IMR-90 (cell line): Measurements from ENCODE around the gene KMT5C. TPM values are rescaled to one million over a fixed set of nuclear protein-coding genes. Genes with fewer than 3 reads are reported as not detected.
A peak's percentile ranks its signal among the peaks of the same experiment; 100 is the strongest.

Experiments
- ATAC-seq: fragments of 200-7000 bp; cut with Tn5 transposase; 2 replicates; pipeline ENCODE4 v1.9.1; 2020; ENCODE audit warnings: low read depth, mild to moderate bottlenecking, moderate library complexity
- BruUV-seq: library from RNA; stranded (reverse); fragments of 400-500 nt; replicated peaks from 2 replicates; lab custom pipeline; 2021; lab: Mats Ljungman, UMichigan
- CTCF ChIA-PET: fragments of 300-600 bp; formaldehyde crosslinking; extraction: SDS; loops from one replicate; lab custom pipeline; 2021; ENCODE audit warnings: antibody characterized with exemption; lab: Yijun Ruan, JAX
- POLR2A ChIA-PET: fragments of 300-600 bp; sonication (Branson Sonifier 250); formaldehyde crosslinking; loops from one replicate; lab custom pipeline; 2022; ENCODE audit warnings: antibody characterized with exemption; ENCODE audit not compliant: unreplicated experiment; lab: Charles Lee
- DNase-seq: peaks from one replicate; pipeline ENCODE4 v3.0.0; 2013
- H2AFZ ChIP-seq: replicated peaks from 2 replicates; pipeline ENCODE3; 2013; ENCODE audit warnings: low read length, mild to moderate bottlenecking; ENCODE audit not compliant: poor library complexity
- H2AK5ac ChIP-seq: 2 replicates; pipeline ENCODE4 v1.6.1; 2013; ENCODE audit warnings: low read depth, low read length, inconsistent platforms
- H2AK9ac ChIP-seq: replicated peaks from 2 replicates; pipeline ENCODE3; 2013; ENCODE audit warnings: mild to moderate bottlenecking, low read depth, low read length, moderate library complexity; ENCODE audit not compliant: poor library complexity
- H2BK120ac ChIP-seq: 2 replicates; pipeline ENCODE4 v1.6.1; 2013; ENCODE audit warnings: low read depth, low read length, inconsistent platforms
- H2BK15ac ChIP-seq: 3 replicates; pipeline ENCODE4 v1.6.1; 2013; ENCODE audit warnings: low read depth, low read length, inconsistent platforms
- H2BK20ac ChIP-seq: 2 replicates; pipeline ENCODE4 v1.6.1; 2013; ENCODE audit warnings: low read depth, mild to moderate bottlenecking, inconsistent platforms, low read length, moderate library complexity
- H2BK5ac ChIP-seq: 2 replicates; pipeline ENCODE4 v1.6.1; 2013; ENCODE audit warnings: mild to moderate bottlenecking, low read depth, low read length, inconsistent platforms; ENCODE audit not compliant: poor library complexity, severe bottlenecking
- H3K14ac ChIP-seq: replicated peaks from 2 replicates; pipeline ENCODE4 v1.6.1; 2013; ENCODE audit warnings: low read depth, low read length, inconsistent platforms
- H3K18ac ChIP-seq: 2 replicates; pipeline ENCODE4 v1.6.1; 2013; ENCODE audit warnings: low read depth, low read length, control low read depth
- H3K23ac ChIP-seq: 2 replicates; pipeline ENCODE4 v1.6.1; 2013; ENCODE audit warnings: low read depth, low read length, inconsistent platforms
- H3K27ac ChIP-seq: 2 replicates; pipeline ENCODE4 v1.5.1; 2013; ENCODE audit warnings: mild to moderate bottlenecking, control low read depth, low read length; ENCODE audit not compliant: insufficient read depth
- H3K27me3 ChIP-seq: 2 replicates; pipeline ENCODE4 v1.6.1; 2013; ENCODE audit warnings: low read length; ENCODE audit not compliant: control insufficient read depth, insufficient read depth
- H3K36me3 ChIP-seq: 2 replicates; pipeline ENCODE4 v1.6.1; 2013; ENCODE audit warnings: low read length, mixed read lengths; ENCODE audit not compliant: control insufficient read depth, insufficient read depth
- H3K4ac ChIP-seq: 2 replicates; pipeline ENCODE4 v1.6.1; 2013; ENCODE audit warnings: low read depth, low read length, inconsistent platforms
- H3K4me1 ChIP-seq: 2 replicates; pipeline ENCODE4 v1.6.1; 2013; ENCODE audit warnings: low read length, mixed read lengths; ENCODE audit not compliant: control insufficient read depth, insufficient read depth
- H3K4me2 ChIP-seq: 2 replicates; pipeline ENCODE4 v1.6.1; 2013; ENCODE audit warnings: low read depth, mild to moderate bottlenecking, control low read depth, low read length, moderate library complexity
- H3K4me3 ChIP-seq: 2 replicates; pipeline ENCODE4 v1.5.1; 2013; ENCODE audit warnings: low read depth, mild to moderate bottlenecking, control low read depth, low read length, moderate library complexity; ENCODE audit not compliant: insufficient read depth
- H3K56ac ChIP-seq: 2 replicates; pipeline ENCODE4 v1.6.1; 2013; ENCODE audit warnings: low read length, inconsistent platforms; ENCODE audit not compliant: insufficient read depth; ENCODE audit errors: extremely low read depth
- H3K79me1 ChIP-seq, 2 experiments: 2 replicates each; pipeline ENCODE4 v1.6.1; 2013; ENCODE audit warnings: low read length in 2 of 2, inconsistent platforms in 1 of 2, low read depth in 1 of 2
- H3K9ac ChIP-seq: 2 replicates; pipeline ENCODE4 v1.6.1; 2013; ENCODE audit warnings: low read depth, low read length, control low read depth
- H3K9me1 ChIP-seq: 2 replicates; pipeline ENCODE4 v1.6.1; 2013; ENCODE audit warnings: low read length, inconsistent platforms; ENCODE audit not compliant: insufficient read depth
- H3K9me3 ChIP-seq: 2 replicates; pipeline ENCODE4 v1.6.1; 2013; ENCODE audit warnings: low read length; ENCODE audit not compliant: control insufficient read depth, insufficient read depth
- H4K20me1 ChIP-seq: 2 replicates; pipeline ENCODE4 v1.6.1; 2013; ENCODE audit warnings: low read length, inconsistent platforms; ENCODE audit not compliant: insufficient read depth
- H4K5ac ChIP-seq: 2 replicates; pipeline ENCODE4 v1.6.1; 2013; ENCODE audit warnings: mild to moderate bottlenecking, low read depth, low read length, control low read depth
- H4K8ac ChIP-seq, 2 experiments: 2 replicates each; pipeline ENCODE4 v1.6.1; 2013; ENCODE audit warnings: low read depth in 2 of 2, low read length in 2 of 2, control low read depth in 1 of 2, inconsistent platforms in 1 of 2
- H4K91ac ChIP-seq: 2 replicates; pipeline ENCODE4 v1.6.1; 2013; ENCODE audit warnings: low read depth, low read length, inconsistent platforms; ENCODE audit not compliant: insufficient read depth
- BHLHE40 ChIP-seq: fragments of 150-350 bp; IDR thresholded peaks from 2 replicates; pipeline ENCODE4 v1.6.1; 2016; ENCODE audit warnings: mild to moderate bottlenecking, low read depth, low read length
- CEBPB ChIP-seq: IDR thresholded peaks from 2 replicates; pipeline ENCODE4 v1.6.1; 2012; ENCODE audit warnings: low read depth, low read length, improper control_type of control experiment
- CTCF ChIP-seq: conservative IDR thresholded peaks from 2 replicates; pipeline ENCODE4 v1.5.1; 2012; ENCODE audit warnings: mild to moderate bottlenecking, low read depth, low read length, improper control_type of control experiment
- FOS ChIP-seq: fragments of 150-350 bp; IDR thresholded peaks from 2 replicates; pipeline ENCODE4 v1.6.1; 2016; ENCODE audit warnings: low read depth, low read length
- MAFK ChIP-seq: IDR thresholded peaks from 2 replicates; pipeline ENCODE4 v1.6.1; 2012; ENCODE audit warnings: low read depth, low read length, improper control_type of control experiment
- MAZ ChIP-seq: IDR thresholded peaks from 2 replicates; pipeline ENCODE4 v1.6.1; 2012; ENCODE audit warnings: low read depth, mild to moderate bottlenecking, low read length, improper control_type of control experiment, moderate library complexity, borderline replicate concordance
- MXI1 ChIP-seq: IDR thresholded peaks from 2 replicates; pipeline ENCODE4 v1.6.1; 2012; ENCODE audit warnings: low read depth, mild to moderate bottlenecking, low read length, moderate library complexity, borderline replicate concordance
- NFE2L2 ChIP-seq: fragments of 150-350 bp; IDR thresholded peaks from 2 replicates; pipeline ENCODE4 v1.6.1; 2016; ENCODE audit warnings: low read depth, mild to moderate bottlenecking, low read length
- POLR2A ChIP-seq: IDR thresholded peaks from 2 replicates; pipeline ENCODE4 v1.6.1; 2012; ENCODE audit warnings: mild to moderate bottlenecking, low read depth, low read length
- RAD21 ChIP-seq: IDR thresholded peaks from 2 replicates; pipeline ENCODE4 v1.6.1; 2012; ENCODE audit warnings: low read length, improper control_type of control experiment
- RCOR1 ChIP-seq: IDR thresholded peaks from 2 replicates; pipeline ENCODE4 v1.6.1; 2012; ENCODE audit warnings: mild to moderate bottlenecking, low read length, improper control_type of control experiment; ENCODE audit not compliant: insufficient replicate concordance
- SMC3 ChIP-seq: fragments of 150-350 bp; IDR thresholded peaks from 2 replicates; pipeline ENCODE4 v1.6.1; 2016; ENCODE audit warnings: low read depth, mild to moderate bottlenecking, antibody characterized with exemption, low read length, moderate library complexity
- USF2 ChIP-seq: fragments of 150-350 bp; IDR thresholded peaks from 2 replicates; pipeline ENCODE4 v1.6.1; 2017; ENCODE audit warnings: mild to moderate bottlenecking, antibody characterized with exemption, low read length, low read depth
- WGBS, 2 experiments: methylation state at CpG; one replicate each; pipeline versions ENCODE4 v1.1.5 to v1.1.7; 2013; ENCODE audit warnings: missing lambda C conversion rate in 2 of 2; ENCODE audit not compliant: insufficient read length in 1 of 2; ENCODE audit errors: extremely low coverage in 2 of 2; 5-methylcytosine and 5-hydroxymethylcytosine counted together
- dilution Hi-C: fragments of 300-500 bp; cut with HindIII; formaldehyde crosslinking; loops from one replicate; pipeline ENCODE4 v1.14.3; 2018; ENCODE audit warnings: low sequenced_read_pairs; ENCODE audit not compliant: unreplicated experiment
- in situ Hi-C: fragments of 300-500 bp; cut with MboI; formaldehyde crosslinking; loops from 3 replicates; pipeline ENCODE4 v1.14.3; 2019; ENCODE audit warnings: low sequenced_read_pairs, inconsistent platforms, mixed read lengths
- intact Hi-C: fragments of 100-400 bp; cut with micrococcal nuclease; formaldehyde crosslinking; loops from 2 replicates; pipeline ENCODE4 v1.10.0; 2022
- polyA plus RNA-seq, 3 experiments: library from polyadenylated mRNA; depleted of rRNA; stranded (reverse); fragments of >200 nt; gene quantifications; 2 replicates each; pipeline ENCODE4 v1.2.3, GENCODE V29; 2012; ENCODE audit warnings: low replicate concordance in 1 of 3
- total RNA-seq: library from RNA; depleted of rRNA; stranded (reverse); fragments of >200 nt; gene quantifications from 2 replicates; pipeline ENCODE4 v1.2.3, GENCODE V29; 2012

KMT5C gene
- total and polyA plus RNA-seq, 2 of the 4 experiments (the other 2 are of a cell fraction): 1.8 to 5.9 TPM

DNA sequence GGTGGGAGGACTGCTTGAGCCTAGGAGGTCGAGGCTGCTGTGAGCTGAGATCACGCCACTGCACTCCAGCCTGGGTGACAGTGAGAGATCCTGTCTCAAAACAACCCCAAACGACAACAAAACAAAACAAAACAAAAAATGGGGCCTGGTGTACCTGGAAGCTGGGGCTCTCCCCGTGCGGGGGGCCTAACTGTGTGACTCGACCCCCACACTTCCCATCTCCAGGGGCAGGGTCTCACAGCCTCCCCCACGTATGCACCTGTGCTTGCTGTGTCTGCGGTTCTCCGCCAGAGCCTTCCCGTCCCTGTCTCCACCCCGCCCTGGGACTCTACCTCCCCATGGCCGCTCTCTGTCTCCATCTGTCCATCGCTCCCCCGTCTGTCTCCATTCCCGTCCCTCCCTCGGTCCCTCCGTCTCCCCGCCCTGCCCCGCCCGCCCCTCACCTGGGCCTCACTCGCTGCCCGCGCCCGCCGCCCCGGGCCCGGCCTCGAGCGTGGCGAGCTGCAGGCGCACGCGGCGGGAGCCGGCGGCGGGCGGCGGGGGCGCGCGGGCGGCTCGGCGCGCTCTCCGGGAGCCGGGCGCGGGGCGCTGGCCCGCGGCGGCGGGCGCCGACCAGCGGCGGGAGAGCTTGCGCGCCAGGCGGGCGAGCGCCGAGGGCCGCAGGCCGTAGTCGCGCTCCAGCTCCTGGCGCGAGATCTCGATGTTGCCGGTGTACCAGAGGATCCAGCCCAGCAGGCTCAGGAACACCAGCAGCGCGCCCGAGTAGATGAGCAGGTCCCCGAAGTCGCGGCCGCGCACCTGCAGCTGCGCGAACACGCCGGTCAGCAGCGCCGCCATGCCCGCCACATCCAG, 43.8 kb downstream of the KMT5C start:
- POLR2A ChIA-PET: interaction anchor here (0.5 to 0.9 kb wide), 3 partner anchors 14 to 242 kb away, joined by 4 to 11 read pairs (median 4); no protein-coding TSS in a partner anchor
- Histone ChIP-seq H3K56ac (no peak overlapping the region), H3K18ac (peak overlapping the region; percentile 54; the same call in 1 of the 2 replicates), H4K91ac (peak overlapping the region; percentile 60; the same call in 1 of the 2 replicates), H3K27ac (peak overlapping the region; percentile 84), H2BK15ac (peak overlapping the region; percentile 9; the same call in 1 of the 3 replicates), H2AK9ac (peak overlapping the region; percentile 29), H4K8ac (peak overlapping the region; percentile 79 to 88), H3K27me3 (no peaks in the 10 kb centered on the region), H2AK5ac (peak overlapping the region; percentile 49), H3K4ac (peak overlapping the region; percentile 44), H3K79me1 (peaks cover 14 to 31% of the 10 kb centered on the region in 2 experiments; a peak in 3 of 4 replicates), H3K9me3 (no peaks in the 10 kb centered on the region), H3K4me1 (peaks cover 26% of the 10 kb centered on the region), H3K36me3 (peaks cover 21% of the 10 kb centered on the region), H4K20me1 (peaks cover 28% of the 10 kb centered on the region), H2BK5ac (peak overlapping the region; percentile 69), H2BK120ac (peak overlapping the region; percentile 36), H3K9me1 (peaks cover 7% of the 10 kb centered on the region), H3K23ac (peak overlapping the region; percentile 70; the same call in 1 of the 2 replicates), H3K9ac (peak overlapping the region; percentile 86), H2BK20ac (no peak overlapping the region), H3K14ac (0 out of 2 replicates have a peak overlapping the region, but pooled peaks have one; percentile 22), H2AFZ (peak overlapping the region; percentile 90), H3K4me3 (peak overlapping the region; percentile 54), H4K5ac (peak overlapping the region; percentile 81; the same call in 1 of the 2 replicates), H3K4me2 (peak overlapping the region; percentile 93)
- DNase-seq (peak; percentile 70), ATAC-seq (peak; percentile 43)
- dilution Hi-C loops: no loop called here
- no TSS peak for BruUV-seq
- CTCF ChIA-PET: interaction anchor here (0.6 to 1.2 kb wide), 5 partner anchors 44 to 242 kb away, joined by 3 to 7 read pairs (median 4); partner anchors contain the start of gene KMT5C
- in situ Hi-C loops: loop anchor here (10.0 kb wide), 1 partner anchor 89 kb away; no protein-coding TSS in a partner anchor
- 3% methylated on average over 51 of the region's 88 CpGs; no CpG with 5 or more reads in 1 of the 2 experiments for WGBS, 2 experiments
- intact Hi-C loops: no loop called here
- TF ChIP-seq CTCF (peak; percentile 54), MAFK (no peak), POLR2A (0 out of 2 replicates have a peak, but pooled peaks have one; percentile 24), BHLHE40 (no peak), MXI1 (no peak; the same call in 1 of the 2 replicates), RAD21 (peak; percentile 51), NFE2L2 (no peak), SMC3 (peak; percentile 37), RCOR1 (no peak), CEBPB (no peak), MAZ (no peak), USF2 (no peak), FOS (no peak)
